ENCODE measurements around the gene SPOCK1. TPM values are rescaled to one million over a fixed set of nuclear protein-coding genes. Genes with fewer than 3 reads are reported as not detected.

The SPOCK1 gene
- total RNA-seq, 1 donor, result 231 TPM

DNA sequence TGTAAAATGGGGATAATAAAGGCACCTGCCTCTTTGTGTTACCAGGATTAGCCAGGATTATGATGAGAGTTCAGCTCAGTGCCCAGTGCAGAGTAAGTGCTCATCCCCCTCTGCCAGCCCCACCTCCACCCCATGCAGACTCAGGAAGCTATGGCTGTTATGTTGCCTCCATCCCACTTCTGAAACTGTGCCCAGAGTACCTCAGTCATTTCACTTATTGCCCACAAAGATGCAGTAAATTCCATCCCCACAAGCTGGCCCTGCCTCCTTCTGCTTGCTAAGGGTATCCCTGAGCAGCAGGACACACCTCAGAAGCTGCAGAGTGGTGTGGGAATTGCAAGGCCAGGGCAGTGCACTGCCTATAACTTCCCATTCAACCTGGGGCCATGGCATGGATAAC, 415.1 kb downstream of the SPOCK1 start:
- Histone ChIP-seq H3K27ac (ENCODE audit: low read depth, low read length) (no peak overlapping the region), H3K79me2 (ENCODE audit: insufficient read depth, low read length) (no peaks in the 10 kb centered on the region), H2AFZ (ENCODE audit: low read length) (no peak overlapping the region), H3K4me1 (ENCODE audit: insufficient read depth, low read length) (peaks cover 2% of the 10 kb centered on the region), H3K27me3 (ENCODE audit: insufficient read depth, low read length) (no peaks in the 10 kb centered on the region), H3K4me3 (ENCODE audit: insufficient read depth, low read length) (no peak overlapping the region), H3K4me2 (ENCODE audit: insufficient read depth, low read length) (no peak overlapping the region), H4K20me1 (ENCODE audit: insufficient read depth, low read length) (peaks cover 45% of the 10 kb centered on the region), H3K9me3 (ENCODE audit: low read depth, low read length) (no peaks in the 10 kb centered on the region), H3K36me3 (ENCODE audit: insufficient read depth, low read length) (no peaks in the 10 kb centered on the region)
- TF ChIP-seq, protein P1, sequence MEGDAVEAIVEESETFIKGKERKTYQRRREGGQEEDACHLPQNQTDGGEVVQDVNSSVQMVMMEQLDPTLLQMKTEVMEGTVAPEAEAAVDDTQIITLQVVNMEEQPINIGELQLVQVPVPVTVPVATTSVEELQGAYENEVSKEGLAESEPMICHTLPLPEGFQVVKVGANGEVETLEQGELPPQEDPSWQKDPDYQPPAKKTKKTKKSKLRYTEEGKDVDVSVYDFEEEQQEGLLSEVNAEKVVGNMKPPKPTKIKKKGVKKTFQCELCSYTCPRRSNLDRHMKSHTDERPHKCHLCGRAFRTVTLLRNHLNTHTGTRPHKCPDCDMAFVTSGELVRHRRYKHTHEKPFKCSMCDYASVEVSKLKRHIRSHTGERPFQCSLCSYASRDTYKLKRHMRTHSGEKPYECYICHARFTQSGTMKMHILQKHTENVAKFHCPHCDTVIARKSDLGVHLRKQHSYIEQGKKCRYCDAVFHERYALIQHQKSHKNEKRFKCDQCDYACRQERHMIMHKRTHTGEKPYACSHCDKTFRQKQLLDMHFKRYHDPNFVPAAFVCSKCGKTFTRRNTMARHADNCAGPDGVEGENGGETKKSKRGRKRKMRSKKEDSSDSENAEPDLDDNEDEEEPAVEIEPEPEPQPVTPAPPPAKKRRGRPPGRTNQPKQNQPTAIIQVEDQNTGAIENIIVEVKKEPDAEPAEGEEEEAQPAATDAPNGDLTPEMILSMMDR (IDR thresholded peaks at IDR 0.05; ENCODE audit: extremely low read depth, low read depth, low read length), result no peak
- DNase-seq (ENCODE audit: insufficient read length, low spot score, missing footprints), result no peak

DNA sequence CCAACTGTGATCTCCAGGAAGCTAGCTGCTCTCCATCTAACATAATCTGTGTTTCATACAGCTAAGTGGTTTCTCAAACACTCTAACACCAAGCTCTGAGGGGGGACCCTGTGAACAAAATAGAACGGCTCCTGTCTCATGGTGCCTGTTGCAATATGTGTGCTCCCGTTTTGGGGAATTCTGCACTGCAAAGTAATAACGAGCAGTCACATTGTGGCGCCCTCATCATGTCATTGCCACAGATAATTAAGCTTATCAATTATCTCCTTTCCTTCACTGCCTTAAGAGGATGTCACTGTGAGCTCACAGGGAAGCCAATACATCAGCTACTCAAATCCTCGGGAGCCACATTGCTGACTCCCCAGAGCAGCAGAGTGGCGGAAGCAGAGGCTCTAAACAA, 416.2 kb downstream of the SPOCK1 start:
- no peak overlapping the region for H2AFZ ChIP-seq (ENCODE audit: low read length)
- TF ChIP-seq, protein P1 (IDR thresholded peaks at IDR 0.05; ENCODE audit: extremely low read depth, low read depth, low read length), result no peak
- peaks cover 47% of the 10 kb centered on the region for H4K20me1 ChIP-seq (ENCODE audit: insufficient read depth, low read length)
- H3K27me3 ChIP-seq (ENCODE audit: insufficient read depth, low read length), result no peaks in the 10 kb centered on the region
- no peaks in the 10 kb centered on the region for H3K79me2 ChIP-seq (ENCODE audit: insufficient read depth, low read length)
- no peak for DNase-seq (ENCODE audit: insufficient read length, low spot score, missing footprints)
- no peaks in the 10 kb centered on the region for H3K9me3 ChIP-seq (ENCODE audit: low read depth, low read length)
- H3K4me1 ChIP-seq (ENCODE audit: insufficient read depth, low read length), result peaks cover 12% of the 10 kb centered on the region
- H3K4me2 ChIP-seq (ENCODE audit: insufficient read depth, low read length), result no peak overlapping the region
- H3K36me3 ChIP-seq (ENCODE audit: insufficient read depth, low read length), result no peaks in the 10 kb centered on the region
- H3K27ac ChIP-seq (ENCODE audit: low read depth, low read length), result no peak overlapping the region
- H3K4me3 ChIP-seq (ENCODE audit: insufficient read depth, low read length), result no peak overlapping the region

DNA sequence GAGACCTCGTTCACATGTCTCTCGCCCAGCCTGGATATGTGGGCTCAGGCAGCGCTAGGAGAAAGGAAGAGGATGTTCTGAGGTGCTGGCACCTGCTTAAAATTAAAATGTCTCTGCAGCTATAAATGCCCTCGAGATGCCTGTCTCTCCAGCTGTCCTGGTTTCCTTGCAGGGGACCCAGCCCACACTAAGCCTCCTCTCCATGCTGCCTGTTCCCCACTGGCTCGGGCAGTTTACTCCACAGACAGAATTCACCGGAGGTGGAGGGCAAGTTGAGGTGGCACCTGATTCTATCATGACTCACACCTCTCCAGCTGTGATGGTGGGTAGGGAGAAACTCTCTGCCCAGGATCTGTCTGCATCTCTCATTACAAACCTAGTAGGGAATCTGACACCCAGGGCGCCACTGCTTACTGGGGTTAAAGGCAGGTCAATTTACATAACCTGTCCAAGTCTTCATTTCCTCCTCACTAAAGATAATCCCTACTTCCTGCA, 420.9 kb downstream of the SPOCK1 start:
- Histone ChIP-seq H3K36me3 (ENCODE audit: insufficient read depth, low read length) (no peaks in the 10 kb centered on the region), H3K27ac (ENCODE audit: low read depth, low read length) (no peak overlapping the region), H2AFZ (ENCODE audit: low read length) (no peak overlapping the region), H3K4me3 (ENCODE audit: insufficient read depth, low read length) (no peak overlapping the region), H4K20me1 (ENCODE audit: insufficient read depth, low read length) (peaks cover 26% of the 10 kb centered on the region), H3K79me2 (ENCODE audit: insufficient read depth, low read length) (no peaks in the 10 kb centered on the region), H3K4me1 (ENCODE audit: insufficient read depth, low read length) (peaks cover 21% of the 10 kb centered on the region), H3K4me2 (ENCODE audit: insufficient read depth, low read length) (peak overlapping the region; percentile 4), H3K9me3 (ENCODE audit: low read depth, low read length) (no peaks in the 10 kb centered on the region), H3K27me3 (ENCODE audit: insufficient read depth, low read length) (no peaks in the 10 kb centered on the region)
- TF ChIP-seq, protein P1 (IDR thresholded peaks at IDR 0.05; ENCODE audit: extremely low read depth, low read depth, low read length), result no peak
- no peak for DNase-seq (ENCODE audit: insufficient read length, low spot score, missing footprints)

DNA sequence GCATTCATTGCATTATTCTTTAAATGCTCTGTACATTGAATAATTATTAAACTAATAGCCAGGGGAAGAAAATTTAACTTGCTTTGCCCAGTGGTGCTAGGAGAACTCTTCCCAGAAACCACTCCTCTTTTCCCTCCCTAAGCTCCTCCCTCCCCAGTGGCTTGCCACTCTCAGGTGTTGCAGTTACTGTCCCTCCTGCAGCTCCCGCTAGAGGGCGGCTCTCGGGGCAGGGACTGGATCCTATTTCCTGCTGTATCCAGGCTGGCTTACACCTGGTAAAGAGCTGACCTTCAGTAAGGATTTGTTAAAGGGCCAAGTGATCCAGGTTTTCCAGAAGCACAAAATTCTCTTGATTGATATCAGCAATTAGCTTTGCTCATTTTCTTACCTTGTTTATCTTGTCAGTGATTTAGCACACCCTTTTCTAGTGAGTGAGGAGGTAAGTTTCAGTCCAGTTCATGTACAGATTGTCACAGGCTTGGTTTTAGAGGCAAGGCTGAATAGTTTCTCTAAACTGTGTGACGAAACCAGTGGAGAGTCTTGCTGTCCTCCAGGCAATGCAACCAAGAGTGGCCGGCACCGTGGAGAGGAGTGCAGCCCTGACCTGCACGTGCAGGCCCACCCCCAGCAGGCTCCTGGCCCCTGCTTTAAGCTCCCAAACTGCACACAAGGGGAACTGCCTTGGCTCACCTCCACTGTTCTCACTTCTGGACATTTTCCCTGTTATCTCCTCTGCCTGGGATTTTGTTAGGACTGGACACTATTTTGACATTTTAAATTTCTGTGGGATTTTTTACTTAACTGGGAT, 423.8 kb downstream of the SPOCK1 start:
- H3K36me3 ChIP-seq (ENCODE audit: insufficient read depth, low read length), result no peaks in the 10 kb centered on the region
- H3K9me3 ChIP-seq (ENCODE audit: low read depth, low read length), result no peaks in the 10 kb centered on the region
- TF ChIP-seq, protein P1 (IDR thresholded peaks at IDR 0.05; ENCODE audit: extremely low read depth, low read depth, low read length), result peak; percentile 63
- H3K27ac ChIP-seq (ENCODE audit: low read depth, low read length), result no peak overlapping the region
- H4K20me1 ChIP-seq (ENCODE audit: insufficient read depth, low read length), result peaks cover 15% of the 10 kb centered on the region
- no peak overlapping the region for H3K4me3 ChIP-seq (ENCODE audit: insufficient read depth, low read length)
- no peak overlapping the region for H2AFZ ChIP-seq (ENCODE audit: low read length)
- H3K27me3 ChIP-seq (ENCODE audit: insufficient read depth, low read length), result no peaks in the 10 kb centered on the region
- H3K4me2 ChIP-seq (ENCODE audit: insufficient read depth, low read length), result no peak overlapping the region
- no peak for DNase-seq (ENCODE audit: insufficient read length, low spot score, missing footprints)
- peaks cover 43% of the 10 kb centered on the region for H3K4me1 ChIP-seq (ENCODE audit: insufficient read depth, low read length)
- no peaks in the 10 kb centered on the region for H3K79me2 ChIP-seq (ENCODE audit: insufficient read depth, low read length)
